ACC112 (cell line): ENCODE measurements around the gene MYRF.

Experiments
- H2AFZ ChIP-seq: fragments of 200-600 bp; sonication (generic); one replicate; pipeline ENCODE4 v1.6.0; 2017; ENCODE audit warnings: antibody characterized with exemption, low read length; ENCODE audit not compliant: unreplicated experiment
- H3K27ac ChIP-seq: fragments of 200-600 bp; sonication (generic); 2 replicates; pipeline ENCODE4 v1.5.1; 2014; ENCODE audit warnings: low read depth, mild to moderate bottlenecking, antibody characterized with exemption, low read length, moderate library complexity
- H3K27me3 ChIP-seq: fragments of 200-600 bp; sonication (generic); 2 replicates; pipeline ENCODE4 v1.6.1; 2014; ENCODE audit warnings: mild to moderate bottlenecking, antibody characterized with exemption, low read length, moderate library complexity, mixed read lengths; ENCODE audit not compliant: insufficient read depth
- H3K36me3 ChIP-seq: fragments of 200-600 bp; sonication (generic); 2 replicates; pipeline ENCODE4 v1.6.1; 2016; ENCODE audit warnings: mild to moderate bottlenecking, antibody characterized with exemption, low read length, moderate library complexity, mixed read lengths; ENCODE audit not compliant: insufficient read depth
- H3K4me1 ChIP-seq: fragments of 200-600 bp; sonication (generic); one replicate; pipeline ENCODE4 v1.6.1; 2016; ENCODE audit warnings: low read length, mixed read lengths; ENCODE audit not compliant: insufficient read depth, unreplicated experiment, control insufficient read depth
- H3K4me3 ChIP-seq: fragments of 200-600 bp; sonication (generic); 2 replicates; pipeline ENCODE4 v1.5.1; 2014; ENCODE audit warnings: mild to moderate bottlenecking, low read depth, low read length
- H3K79me2 ChIP-seq: fragments of 200-600 bp; sonication (generic); one replicate; pipeline ENCODE4 v1.6.0; 2016; ENCODE audit warnings: low read length; ENCODE audit not compliant: control insufficient read depth, unreplicated experiment, insufficient read depth

Gene MYRF

GRCh38 chr11:61837411-61838005 lies 85.1 kb downstream of the MYRF start:
- H3K36me3 ChIP-seq, result peaks cover 17% of the 10 kb centered on the region; the same call in 1 of the 2 replicates
- H3K27ac ChIP-seq, result no peak overlapping the region
- H3K27me3 ChIP-seq, result no peaks in the 10 kb centered on the region
- H3K4me1 ChIP-seq, result peaks cover 25% of the 10 kb centered on the region
- H3K4me3 ChIP-seq, result no peak overlapping the region
- no peaks in the 10 kb centered on the region for H3K79me2 ChIP-seq
- H2AFZ ChIP-seq, result no peak overlapping the region
